ENCODE data around the gene EML4. TPM values are rescaled to one million over a fixed set of nuclear protein-coding genes. Genes with fewer than 3 reads are reported as not detected.

Gene EML4
- total and polyA plus RNA-seq, 2 donors from 2014 or later = 13.0 to 53.6 TPM

GRCh38 chr2:42210203-42210602 lies 41.0 kb downstream of the EML4 start:
- Histone ChIP-seq H3K9me3 (ENCODE audit: control insufficient read depth in 2 of 3, insufficient read depth in 1 of 3, low read length in 3 of 3) (no peaks in the 10 kb centered on the region), H3K4me1 (ENCODE audit: control insufficient read depth in 2 of 3, insufficient read depth in 2 of 3, low read depth in 1 of 3, low read length in 3 of 3) (no peaks in the 10 kb centered on the region), H3K27me3 (ENCODE audit: control insufficient read depth, insufficient read depth, low read length) (no peaks in the 10 kb centered on the region), H3K9ac (ENCODE audit: low read length in 3 of 3) (no peak overlapping the region), H3K36me3 (ENCODE audit: control insufficient read depth in 2 of 3, insufficient read depth in 3 of 3, low read length in 3 of 3) (no peaks in the 10 kb centered on the region), H3K27ac (ENCODE audit: low read depth in 2 of 2, low read length in 2 of 2) (no peak overlapping the region), H3K4me3 (ENCODE audit: low read length in 3 of 3) (no peak overlapping the region)
- no peak for DNase-seq
- intact Hi-C loops (cut with DNase I) = no loop called here
- no peak for FAIRE-seq
- no peak for TF ChIP-seq CTCF (IDR thresholded peaks at IDR 0.05; ENCODE audit: borderline replicate concordance, extremely low read depth, insufficient read depth)

GRCh38 chr2:42211291-42211690 lies 42.1 kb downstream of the EML4 start:
- no peak overlapping the region for H3K27ac ChIP-seq (ENCODE audit: low read depth in 2 of 2, low read length in 2 of 2)
- FAIRE-seq (no peak), DNase-seq (no peak)
- no peak overlapping the region for H3K4me3 ChIP-seq (ENCODE audit: low read length in 3 of 3)
- H3K27me3 ChIP-seq (ENCODE audit: control insufficient read depth, insufficient read depth, low read length) = no peaks in the 10 kb centered on the region
- no peaks in the 10 kb centered on the region for H3K36me3 ChIP-seq (ENCODE audit: control insufficient read depth in 2 of 3, insufficient read depth in 3 of 3, low read length in 3 of 3)
- H3K4me1 ChIP-seq (ENCODE audit: control insufficient read depth in 2 of 3, insufficient read depth in 2 of 3, low read depth in 1 of 3, low read length in 3 of 3) = no peaks in the 10 kb centered on the region
- H3K9ac ChIP-seq (ENCODE audit: low read length in 3 of 3) = no peak overlapping the region
- intact Hi-C loops (cut with DNase I) = no loop called here
- no peak for TF ChIP-seq CTCF (IDR thresholded peaks at IDR 0.05; ENCODE audit: borderline replicate concordance, extremely low read depth, insufficient read depth)
- H3K9me3 ChIP-seq (ENCODE audit: control insufficient read depth in 2 of 3, insufficient read depth in 1 of 3, low read length in 3 of 3) = no peaks in the 10 kb centered on the region

GRCh38 chr2:42214669-42215068 lies 45.5 kb downstream of the EML4 start:
- DNase-seq = no peak
- H3K9me3 ChIP-seq (ENCODE audit: control insufficient read depth in 2 of 3, insufficient read depth in 1 of 3, low read length in 3 of 3) = no peaks in the 10 kb centered on the region
- no peaks in the 10 kb centered on the region for H3K27me3 ChIP-seq (ENCODE audit: control insufficient read depth, insufficient read depth, low read length)
- no peak for TF ChIP-seq CTCF (IDR thresholded peaks at IDR 0.05; ENCODE audit: borderline replicate concordance, extremely low read depth, insufficient read depth)
- no peaks in the 10 kb centered on the region for H3K36me3 ChIP-seq (ENCODE audit: control insufficient read depth in 2 of 3, insufficient read depth in 3 of 3, low read length in 3 of 3)
- H3K4me1 ChIP-seq (ENCODE audit: control insufficient read depth in 2 of 3, insufficient read depth in 2 of 3, low read depth in 1 of 3, low read length in 3 of 3) = no peaks in the 10 kb centered on the region
- H3K4me3 ChIP-seq (ENCODE audit: low read length in 3 of 3) = no peak overlapping the region
- FAIRE-seq = no peak
- intact Hi-C loops (cut with DNase I) = no loop called here
- no peak overlapping the region for H3K9ac ChIP-seq (ENCODE audit: low read length in 3 of 3)
- H3K27ac ChIP-seq (ENCODE audit: low read depth in 2 of 2, low read length in 2 of 2) = no peak overlapping the region

- Histone ChIP-seq H3K27ac (ENCODE audit: low read depth in 2 of 2, low read length in 2 of 2) (no peak overlapping the region), H3K9ac (ENCODE audit: low read length in 3 of 3) (no peak overlapping the region), H3K36me3 (ENCODE audit: control insufficient read depth in 2 of 3, insufficient read depth in 3 of 3, low read length in 3 of 3) (no peaks in the 10 kb centered on the region), H3K4me1 (ENCODE audit: control insufficient read depth in 2 of 3, insufficient read depth in 2 of 3, low read depth in 1 of 3, low read length in 3 of 3) (no peaks in the 10 kb centered on the region), H3K27me3 (ENCODE audit: control insufficient read depth, insufficient read depth, low read length) (no peaks in the 10 kb centered on the region), H3K4me3 (ENCODE audit: low read length in 3 of 3) (no peak overlapping the region), H3K9me3 (ENCODE audit: control insufficient read depth in 2 of 3, insufficient read depth in 1 of 3, low read length in 3 of 3) (no peaks in the 10 kb centered on the region)
- no peak for TF ChIP-seq CTCF (IDR thresholded peaks at IDR 0.05; ENCODE audit: borderline replicate concordance, extremely low read depth, insufficient read depth)
- intact Hi-C loops (cut with DNase I) = no loop called here
- no peak for DNase-seq
- no peak for FAIRE-seq
These were observed 47.5 kb downstream of the EML4 start for GRCh38 chr2:42216694-42217093.
